A549 (cell line): ENCODE results near the gene KLHL29.

Experiments
- CBX8 ChIP-seq: fragments of 200-600 bp; sonication (generic); IDR thresholded peaks from 2 replicates; pipeline ENCODE4 v1.6.1; 2016
- CEBPB ChIP-seq, 2 experiments: fragments of >200 bp in 1 of 2; sonication (Bioruptor Twin) in 1 of 2; formaldehyde crosslinking in 1 of 2; IDR thresholded peaks; 2 replicates each; pipeline ENCODE4 v1.6.1; 2012 to 2016
- CTCF ChIP-seq: fragments of >200 bp; sonication (Bioruptor Twin); formaldehyde crosslinking; IDR thresholded peaks from 3 replicates; pipeline ENCODE4 v1.5.1; 2016
- ELK1 ChIP-seq: fragments of 150-350 bp; IDR thresholded peaks from 2 replicates; pipeline ENCODE4 v1.6.1; 2014; ENCODE audit warnings: low read depth, mild to moderate bottlenecking, low read length
- JUN ChIP-seq, 2 experiments: fragments of >200 bp; sonication (Bioruptor Twin); formaldehyde crosslinking; IDR thresholded peaks; 2 replicates in 1 of 2; 3 replicates in 1 of 2; pipeline ENCODE4 v1.6.1; 2016 to 2017
- JUNB ChIP-seq: fragments of >200 bp; sonication (Bioruptor Twin); formaldehyde crosslinking; IDR thresholded peaks from 2 replicates; pipeline ENCODE4 v1.6.1; 2016
- MAX ChIP-seq: IDR thresholded peaks from 2 replicates; pipeline ENCODE4 v1.6.1; 2012
- PBX3 ChIP-seq: IDR thresholded peaks from 2 replicates; pipeline ENCODE4 v1.6.1; 2012
- POLR2A ChIP-seq: IDR thresholded peaks from 2 replicates; pipeline ENCODE4 v1.6.1; 2012; ENCODE audit warnings: mild to moderate bottlenecking, low read length
- RARB ChIP-seq: fragments of 250-450 bp; sonication (Bioruptor Pico); IDR thresholded peaks from 2 replicates; pipeline ENCODE4 v1.8.0; 2021; ENCODE audit warnings: mild to moderate bottlenecking, moderate library complexity
- SMC3 ChIP-seq: fragments of >200 bp; sonication (Bioruptor Twin); formaldehyde crosslinking; IDR thresholded peaks from 3 replicates; pipeline ENCODE4 v1.6.1; 2018; ENCODE audit warnings: inconsistent platforms
- SREBF2 ChIP-seq: fragments of 450-650 bp; IDR thresholded peaks from 2 replicates; pipeline ENCODE4 v1.6.1; 2014; ENCODE audit warnings: mild to moderate bottlenecking, moderate library complexity
- TP53 ChIP-seq: fragments of 250-450 bp; sonication (Bioruptor Pico); IDR thresholded peaks from 2 replicates; pipeline ENCODE4 v1.5.0; 2021; ENCODE audit warnings: mild to moderate bottlenecking, moderate library complexity

- TF ChIP-seq TP53 (CRISPR knock-in tag) (no peak), CTCF (no peak), SMC3 (no peak), MAX (no peak), JUNB (no peak), SREBF2 (no peak), JUN (IDR thresholded peaks at IDR 0.05) (no peak), POLR2A (no peak), RARB (CRISPR knock-in tag) (no peak), CEBPB (IDR thresholded peaks at IDR 0.05) (no peak), PBX3 (no peak), CBX8 (no peak), ELK1 (no peak)
Measured at GRCh38 chr2:23751747-23752265, 366.8 kb downstream of the KLHL29 start.
